Endothelial cell of umbilical vein (primary cell): ENCODE results near the gene MID1. TPM values are rescaled to one million over a fixed set of nuclear protein-coding genes. Genes with fewer than 3 reads are reported as not detected.

Experiments used
- BruUV-seq: library from RNA; stranded (reverse); fragments of 400-500 nt; replicated peaks from 2 replicates; lab custom pipeline; 2021; lab: Mats Ljungman, UMichigan
- CTCF ChIA-PET: fragments of 300-600, 350-600 bp; sonication (Branson Sonifier 250); formaldehyde crosslinking; loops from one replicate; lab custom pipeline; 2021; ENCODE audit warnings: antibody characterized with exemption, inconsistent platforms; lab: Charles Lee
- POLR2A ChIA-PET: fragments of 300-600, 350-600 bp; sonication (Branson Sonifier 250); formaldehyde crosslinking; loops from one replicate; lab custom pipeline; 2021; ENCODE audit warnings: antibody characterized with exemption, inconsistent platforms; lab: Charles Lee
- DNase-seq: peaks from one replicate; pipeline ENCODE4 v3.0.0-alpha.2; 2011; ENCODE audit warnings: low read depth, low spot score
- FAIRE-seq: peaks from 2 replicates; lab custom pipeline; 2011; peaks lifted over from hg19 to GRCh38; lab: Jason Lieb, UNC
- H2AFZ ChIP-seq: 2 replicates; pipeline ENCODE4 v1.6.0; 2012; ENCODE audit warnings: low read depth, low read length, control low read depth, inconsistent platforms
- H3K27ac ChIP-seq: 2 replicates; pipeline ENCODE4 v1.5.1; 2011; ENCODE audit warnings: low read depth, mild to moderate bottlenecking, control low read depth, low read length, moderate library complexity; ENCODE audit not compliant: insufficient read depth
- H3K27me3 ChIP-seq, 2 experiments: 2 replicates each; pipeline versions ENCODE4 v1.6.0 to v1.6.1; 2011; ENCODE audit warnings: low read length in 2 of 2, mixed read lengths in 1 of 2; ENCODE audit not compliant: control insufficient read depth in 2 of 2, insufficient read depth in 2 of 2
- H3K36me3 ChIP-seq, 2 experiments: 2 replicates in 1 of 2; 3 replicates in 1 of 2; pipeline ENCODE4 v1.5.1; 2011; ENCODE audit warnings: low read length in 2 of 2, mild to moderate bottlenecking in 1 of 2, moderate library complexity in 1 of 2; ENCODE audit not compliant: control insufficient read depth in 2 of 2, insufficient read depth in 2 of 2; ENCODE audit errors: extremely low read depth in 1 of 2
- H3K4me1 ChIP-seq: 3 replicates; pipeline ENCODE4 v1.5.1; 2011; ENCODE audit warnings: mild to moderate bottlenecking, low read length; ENCODE audit not compliant: control insufficient read depth, insufficient read depth; ENCODE audit errors: extremely low read depth
- H3K4me2 ChIP-seq: 2 replicates; pipeline ENCODE4 v1.6.1; 2011; ENCODE audit warnings: low read length, control low read depth, mixed read lengths; ENCODE audit not compliant: insufficient read depth
- H3K4me3 ChIP-seq, 3 experiments: fragments of 200-600 bp in 1 of 3; sonication (generic), shearing (Covaris generic) in 1 of 3; replicated peaks in 1 of 3; 2 replicates each; pipeline ENCODE4 v1.5.1; 2011 to 2016; ENCODE audit warnings: control low read depth in 3 of 3, low read length in 3 of 3, mild to moderate bottlenecking in 2 of 3, inconsistent platforms in 1 of 3, low read depth in 1 of 3, moderate library complexity in 1 of 3; ENCODE audit not compliant: insufficient read depth in 1 of 3
- H3K79me2 ChIP-seq: 2 replicates; pipeline ENCODE4 v1.6.0; 2012; ENCODE audit warnings: low read length, inconsistent platforms; ENCODE audit not compliant: control insufficient read depth, insufficient read depth
- H3K9ac ChIP-seq: replicated peaks from 2 replicates; pipeline ENCODE3; 2011; ENCODE audit warnings: low read length, control low read depth; ENCODE audit not compliant: insufficient read depth; ENCODE audit errors: extremely low read depth
- H3K9me1 ChIP-seq: replicated peaks from 3 replicates; pipeline ENCODE4 v1.6.0; 2011; ENCODE audit warnings: mild to moderate bottlenecking, low read length; ENCODE audit not compliant: control insufficient read depth, insufficient read depth; ENCODE audit errors: extremely low read depth
- H3K9me3 ChIP-seq: replicated peaks from 2 replicates; pipeline ENCODE4 v1.5.1; 2012; ENCODE audit warnings: low read length, inconsistent platforms; ENCODE audit not compliant: control insufficient read depth, insufficient read depth
- H4K20me1 ChIP-seq: replicated peaks from 2 replicates; pipeline ENCODE3; 2011; ENCODE audit warnings: mild to moderate bottlenecking, low read length; ENCODE audit not compliant: control insufficient read depth, insufficient read depth; ENCODE audit errors: extremely low read depth
- EZH2 ChIP-seq: IDR thresholded peaks from 2 replicates; pipeline ENCODE4 v1.6.1; 2012; ENCODE audit warnings: borderline replicate concordance, low read depth, mild to moderate bottlenecking, moderate library complexity, low read length, inconsistent platforms; ENCODE audit not compliant: severe bottlenecking
- FOS ChIP-seq: IDR thresholded peaks from 2 replicates; pipeline ENCODE4 v1.6.1; 2011; ENCODE audit warnings: mild to moderate bottlenecking, low read length, moderate library complexity, borderline replicate concordance; ENCODE audit not compliant: insufficient read depth
- GATA2 ChIP-seq: IDR thresholded peaks from 2 replicates; pipeline ENCODE4 v1.7.0; 2011; ENCODE audit warnings: low read depth, mild to moderate bottlenecking, moderate library complexity, mixed read lengths, low read length; ENCODE audit not compliant: insufficient read length, insufficient read depth
- JUN ChIP-seq: IDR thresholded peaks from 2 replicates; pipeline ENCODE4 v1.6.1; 2011; ENCODE audit warnings: borderline replicate concordance, low read depth; ENCODE audit not compliant: insufficient read length, insufficient read depth
- MYC ChIP-seq: IDR thresholded peaks from one replicate; pipeline ENCODE4 v1.6.1; 2011; ENCODE audit warnings: mild to moderate bottlenecking, low read depth, low read length
- POLR2AphosphoS5 ChIP-seq: IDR thresholded peaks from 2 replicates; pipeline ENCODE4 v1.6.1; 2012; ENCODE audit warnings: low read depth, mild to moderate bottlenecking, control low read depth, low read length, moderate library complexity; ENCODE audit not compliant: insufficient read depth
- dilution Hi-C: fragments of 300-500 bp; cut with MboI; formaldehyde crosslinking; loops from one replicate; pipeline ENCODE4 v1.15.0; 2019; ENCODE audit warnings: low sequenced_read_pairs; ENCODE audit not compliant: extremely low pct_ligation_motif_present
- intact Hi-C: fragments of 100-400 bp; cut with micrococcal nuclease; formaldehyde crosslinking; loops from one replicate; pipeline ENCODE4 v1.10.0; 2022
- polyA plus RNA-seq, 4 experiments: library from polyadenylated mRNA; depleted of rRNA in 3 of 4; stranded (reverse) in 3 of 4; unstranded in 1 of 4; fragments of >200 nt; gene quantifications; 2 replicates each; pipeline versions ENCODE4 v1.2.1 to v1.2.3, GENCODE V29; 2011 to 2012; ENCODE audit warnings: missing spikeins in 1 of 4
- total RNA-seq: library from RNA; stranded (reverse); gene quantifications from 2 replicates; pipeline ENCODE4 v1.2.3, GENCODE V29; 2021
- TF ChIP-seq, protein P1 (sequence below), 2 donors: IDR thresholded peaks; 1 replicate in 1 of 2; 2 replicates in 1 of 2; pipeline ENCODE4 v1.5.1; 2011; ENCODE audit warnings: low read length in 2 of 2, mild to moderate bottlenecking in 2 of 2, moderate library complexity in 2 of 2, control low read depth in 1 of 2, inconsistent platforms in 1 of 2, low read depth in 1 of 2; ENCODE audit not compliant: insufficient read depth in 1 of 2; ENCODE audit errors: extremely low read depth in 1 of 2

The MID1 gene
- total and polyA plus RNA-seq, 2 donors (not counting 3 experiments of a cell fraction or from before 2014, with no cell fraction given): 21.3 to 29.8 TPM

DNA sequence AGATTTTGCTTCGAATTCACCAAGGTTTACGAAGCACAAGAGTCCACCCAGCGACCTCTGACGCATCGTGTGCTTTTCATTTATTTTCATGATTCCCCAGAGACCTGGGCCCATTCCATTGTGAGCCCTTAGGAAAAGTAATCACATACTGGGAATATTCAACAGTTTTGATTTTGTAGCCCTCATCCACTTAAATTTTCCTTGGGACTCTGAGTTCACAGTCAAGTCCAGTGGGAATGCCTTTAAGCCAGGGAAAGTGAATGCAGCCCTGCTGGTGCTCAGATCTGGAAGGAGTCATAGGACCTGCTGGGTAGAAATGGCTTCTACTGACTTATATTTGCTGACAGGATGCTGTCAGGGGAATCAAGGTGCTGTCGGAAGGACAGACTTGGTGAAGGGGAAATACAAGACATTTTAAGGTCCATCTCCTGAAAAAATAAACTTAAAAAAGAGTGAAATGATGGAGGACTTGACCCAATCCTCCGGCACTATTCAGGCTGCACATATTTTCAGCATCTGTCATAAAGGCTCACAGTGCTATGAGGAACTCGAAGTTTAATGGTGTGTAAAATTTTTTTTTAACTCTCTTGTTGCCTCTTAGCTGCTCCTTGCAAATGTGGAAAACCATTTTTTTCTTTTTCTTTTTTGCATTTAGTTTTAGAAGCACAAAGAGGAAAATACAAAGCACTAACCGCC, 204.9 kb downstream of the MID1 start:
- Histone ChIP-seq H3K4me2 (no peak overlapping the region), H3K27ac (no peak overlapping the region), H3K4me3 (no peak overlapping the region)

More for the DNA sequence above, 204.9 kb downstream of the MID1 start:
- intact Hi-C loops: no loop called here
- H3K4me1 ChIP-seq: no peaks in the 10 kb centered on the region
- no peaks in the 10 kb centered on the region for H3K79me2 ChIP-seq
- dilution Hi-C loops: no loop called here
- TF ChIP-seq POLR2AphosphoS5: no peak
- TF ChIP-seq, protein P1, sequence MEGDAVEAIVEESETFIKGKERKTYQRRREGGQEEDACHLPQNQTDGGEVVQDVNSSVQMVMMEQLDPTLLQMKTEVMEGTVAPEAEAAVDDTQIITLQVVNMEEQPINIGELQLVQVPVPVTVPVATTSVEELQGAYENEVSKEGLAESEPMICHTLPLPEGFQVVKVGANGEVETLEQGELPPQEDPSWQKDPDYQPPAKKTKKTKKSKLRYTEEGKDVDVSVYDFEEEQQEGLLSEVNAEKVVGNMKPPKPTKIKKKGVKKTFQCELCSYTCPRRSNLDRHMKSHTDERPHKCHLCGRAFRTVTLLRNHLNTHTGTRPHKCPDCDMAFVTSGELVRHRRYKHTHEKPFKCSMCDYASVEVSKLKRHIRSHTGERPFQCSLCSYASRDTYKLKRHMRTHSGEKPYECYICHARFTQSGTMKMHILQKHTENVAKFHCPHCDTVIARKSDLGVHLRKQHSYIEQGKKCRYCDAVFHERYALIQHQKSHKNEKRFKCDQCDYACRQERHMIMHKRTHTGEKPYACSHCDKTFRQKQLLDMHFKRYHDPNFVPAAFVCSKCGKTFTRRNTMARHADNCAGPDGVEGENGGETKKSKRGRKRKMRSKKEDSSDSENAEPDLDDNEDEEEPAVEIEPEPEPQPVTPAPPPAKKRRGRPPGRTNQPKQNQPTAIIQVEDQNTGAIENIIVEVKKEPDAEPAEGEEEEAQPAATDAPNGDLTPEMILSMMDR (IDR thresholded peaks at IDR 0.05; ENCODE audit: extremely low read depth in 1 of 2, insufficient read depth in 1 of 2, low read depth in 1 of 2, low read length in 2 of 2): no peak
- no peak for TF ChIP-seq MYC
- TF ChIP-seq EZH2: no peak
- no peak for TF ChIP-seq JUN
- TF ChIP-seq GATA2: no peak
- no peak for TF ChIP-seq FOS
- CTCF ChIA-PET: no interaction called here
- no peak overlapping the region for H2AFZ ChIP-seq
- no peak overlapping the region for H3K9ac ChIP-seq
- POLR2A ChIA-PET: no interaction called here
- H3K27me3 ChIP-seq: no peaks in the 10 kb centered on the region
- no peaks in the 10 kb centered on the region for H3K9me1 ChIP-seq
- BruUV-seq: no TSS peak
- no peak for FAIRE-seq
- H4K20me1 ChIP-seq: no peaks in the 10 kb centered on the region
- no peak for DNase-seq
- no peaks in the 10 kb centered on the region for H3K36me3 ChIP-seq
- H3K9me3 ChIP-seq: no peaks in the 10 kb centered on the region
